Fibroblast of peridontal ligament (primary cell): Measurements from ENCODE around the gene INIP.
A peak's percentile ranks its signal among the peaks of the same experiment; 100 is the strongest.
"Not testable (repeated sequence)": the region's sequence is repeated elsewhere in the genome, so short reads cannot be mapped to it uniquely, and the experiment has no call there.

Source experiments
- DNase-seq: peaks from one replicate; pipeline ENCODE4 v3.0.0-alpha.2; 2010; ENCODE audit errors: extremely low read depth

INIP gene

GRCh38 chr9:112743216-112743836 lies 25.4 kb upstream of the INIP start:
- DNase-seq = no peak

DNA sequence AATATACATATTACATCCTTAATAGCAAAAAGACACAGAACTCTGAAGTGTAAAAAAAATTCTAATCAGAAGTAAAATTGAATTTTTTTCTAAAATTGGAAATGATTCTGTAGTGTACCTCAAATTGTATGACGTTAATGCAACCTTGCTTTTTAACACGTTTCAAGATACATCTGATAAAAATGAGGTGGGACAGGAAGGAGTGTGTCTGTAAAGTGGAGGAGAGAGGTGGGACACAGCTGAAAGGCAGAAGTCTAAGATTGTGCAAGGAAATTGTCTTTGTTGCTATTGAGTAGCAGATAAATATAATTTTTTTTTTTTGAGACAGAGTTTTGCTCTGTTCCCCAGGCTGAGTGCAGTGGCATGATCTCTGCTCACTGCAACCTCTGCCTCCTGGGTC lies 17.0 kb upstream of the INIP start:
- no peak for DNase-seq

DNA sequence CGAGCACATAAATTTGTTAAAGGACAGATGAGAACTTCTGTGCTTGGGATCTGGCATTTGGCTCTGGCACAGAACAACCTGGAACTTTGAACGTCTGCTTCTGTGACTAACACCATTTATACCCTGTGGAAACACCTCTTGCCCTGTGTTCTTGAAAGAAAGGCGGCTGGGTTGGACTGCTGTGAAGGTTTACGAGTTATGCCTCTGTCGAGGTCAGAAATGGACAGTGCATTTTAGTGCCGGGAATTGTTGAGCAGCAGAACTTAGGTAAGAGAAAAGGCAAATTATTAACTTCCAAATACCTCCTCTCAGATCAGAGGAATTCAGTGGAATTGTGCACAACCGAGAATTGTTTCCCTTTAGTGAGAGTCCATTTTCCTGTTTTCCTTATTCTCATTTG lies 14.1 kb upstream of the INIP start:
- no peak for DNase-seq

- DNase-seq = no peak
Observed at GRCh38 chr9:112728401-112728800, 10.5 kb upstream of the INIP start.

DNA sequence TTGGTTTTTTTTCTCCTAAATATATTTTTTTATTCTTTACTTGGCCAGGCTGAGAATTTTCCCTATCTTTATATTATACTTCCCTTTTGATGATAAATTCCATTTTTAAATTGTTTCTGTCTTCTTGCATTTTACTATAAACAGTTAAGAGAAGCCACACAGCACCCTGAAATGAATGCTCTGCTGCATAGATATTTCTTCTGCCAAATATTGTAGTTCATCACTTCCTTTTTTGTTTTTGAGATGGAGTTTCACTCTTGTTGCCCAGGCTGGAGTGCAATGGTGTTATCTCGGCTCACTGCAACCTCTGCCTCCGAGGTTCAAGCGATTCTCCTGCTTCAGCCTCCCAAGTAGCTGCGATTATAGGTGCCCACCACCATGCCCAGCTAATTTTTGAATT lies 8.5 kb upstream of the INIP start:
- no peak for DNase-seq

- no peak for DNase-seq
Observed at GRCh38 chr9:112725961-112726360, 8.0 kb upstream of the INIP start.

GRCh38 chr9:112722749-112723148 lies 4.8 kb upstream of the INIP start:
- not testable (repeated sequence) for DNase-seq

DNA sequence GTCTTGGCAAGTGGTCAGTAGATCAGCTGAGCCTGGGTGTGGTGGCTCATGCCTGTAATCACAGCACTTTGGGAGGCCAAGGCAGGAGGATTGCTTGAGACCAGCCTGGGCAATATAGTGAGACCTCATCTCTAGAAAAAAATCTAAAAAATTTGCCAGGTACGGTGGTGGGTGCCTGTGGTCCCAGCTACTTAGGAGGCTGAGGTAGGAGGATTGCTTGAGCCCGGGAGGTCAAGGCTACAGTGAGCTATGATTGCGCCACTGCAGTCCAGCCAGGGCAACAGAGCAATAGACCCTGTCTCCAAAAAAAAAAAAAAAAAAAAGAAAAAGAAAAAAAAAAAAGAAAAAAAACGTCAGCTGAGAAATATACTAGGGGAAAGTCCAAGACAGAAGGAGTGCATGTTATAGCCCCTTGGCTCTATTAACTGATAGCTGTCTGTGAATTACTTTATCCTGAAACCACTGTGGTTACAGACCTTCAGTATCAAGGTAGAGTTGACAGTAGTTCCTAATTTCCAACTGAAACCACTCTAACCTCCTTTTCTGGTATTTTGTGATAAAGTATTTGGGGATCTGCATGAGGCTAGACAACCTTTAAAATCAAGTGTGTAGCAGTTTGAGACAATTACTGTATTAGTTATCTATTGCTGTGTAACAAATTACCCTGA lies 2.3 kb upstream of the INIP start:
- no peak for DNase-seq

- peak; percentile 23 for DNase-seq
Observed at GRCh38 chr9:112719696-112720095, 1.8 kb upstream of the INIP start.

GRCh38 chr9:112719241-112719691 lies 1.3 kb upstream of the INIP start:
- DNase-seq = peak; percentile 90

- no peak for DNase-seq
Observed at GRCh38 chr9:112712678-112713077, 5.2 kb downstream of the INIP start.

- DNase-seq = peak; percentile 73
Observed at GRCh38 chr9:112711050-112711689, 6.7 kb downstream of the INIP start.

DNA sequence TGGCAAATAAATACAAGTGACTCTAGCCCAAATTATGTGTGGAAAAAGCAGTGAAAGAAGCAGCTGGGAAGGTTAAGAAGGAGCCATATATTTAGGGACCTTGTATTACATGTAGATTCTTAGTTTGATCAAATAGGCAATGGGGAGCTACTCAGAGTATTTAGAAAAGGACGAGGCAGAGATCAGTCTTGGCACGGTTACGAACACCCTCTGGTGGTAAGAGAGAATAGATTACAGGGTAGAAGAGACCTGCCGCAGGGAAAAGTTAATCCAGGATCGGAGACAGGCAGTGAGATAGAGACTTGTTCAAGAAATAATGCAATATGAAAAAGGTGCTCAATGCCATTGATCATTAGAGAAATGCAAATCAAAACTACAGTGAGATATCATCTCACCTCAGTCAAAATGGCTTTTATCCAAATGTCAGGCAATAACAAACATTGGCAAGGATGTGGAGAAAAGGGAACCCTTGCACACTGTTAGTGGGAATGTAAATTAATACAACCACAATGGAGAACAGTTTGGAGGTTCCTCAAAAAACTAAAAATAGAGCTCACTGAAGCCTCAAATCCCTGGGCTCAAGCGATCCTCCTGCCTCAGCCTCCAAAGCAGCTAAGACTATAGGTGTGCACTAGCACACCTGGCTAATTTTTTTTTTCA lies 12.0 kb downstream of the INIP start:
- DNase-seq = peak; percentile 72

- no peak for DNase-seq
Observed at GRCh38 chr9:112703304-112703703, 14.6 kb downstream of the INIP start.

DNA sequence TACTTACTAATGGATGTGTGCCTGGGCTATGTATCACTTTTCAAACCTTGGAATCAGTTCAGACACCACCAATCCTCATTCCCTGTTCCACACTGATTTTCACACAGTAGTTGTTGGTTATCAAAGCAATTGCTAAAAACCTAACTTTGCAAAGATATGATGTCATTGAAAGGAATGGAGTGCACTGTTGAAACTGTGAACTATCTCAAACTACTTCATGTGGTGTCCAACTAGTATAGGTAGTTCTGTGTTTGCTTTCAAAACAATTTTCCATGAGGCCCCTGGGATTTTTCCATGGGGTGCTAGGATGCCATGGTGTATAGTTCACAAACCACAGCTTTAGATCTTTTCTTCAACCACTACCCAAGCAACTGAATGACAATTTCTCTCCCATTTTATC lies 17.8 kb downstream of the INIP start:
- DNase-seq = peak; percentile 13

GRCh38 chr9:112699230-112699629 lies 18.7 kb downstream of the INIP start:
- no peak for DNase-seq

DNA sequence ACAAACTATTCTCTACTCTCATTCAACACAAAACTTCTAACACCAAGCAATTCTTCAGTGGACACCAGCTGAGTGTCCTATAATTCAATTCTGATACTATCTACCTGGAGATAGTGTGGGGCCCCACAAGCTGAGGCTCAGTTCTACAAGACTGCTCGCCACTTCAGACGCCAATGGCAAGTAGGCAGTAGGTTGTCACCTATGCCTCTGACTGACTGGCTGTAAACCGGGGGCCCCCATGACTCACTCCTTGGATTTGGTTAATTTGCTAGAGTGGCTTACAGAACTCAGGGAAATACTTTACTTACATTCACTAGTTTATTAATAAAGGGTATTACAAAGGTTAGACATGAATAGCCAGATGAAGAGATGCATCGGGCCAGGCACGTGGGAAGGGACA lies 21.5 kb downstream of the INIP start:
- no peak for DNase-seq

- DNase-seq = peak; percentile 35
Observed at GRCh38 chr9:112694706-112695555, 23.0 kb downstream of the INIP start.

DNA sequence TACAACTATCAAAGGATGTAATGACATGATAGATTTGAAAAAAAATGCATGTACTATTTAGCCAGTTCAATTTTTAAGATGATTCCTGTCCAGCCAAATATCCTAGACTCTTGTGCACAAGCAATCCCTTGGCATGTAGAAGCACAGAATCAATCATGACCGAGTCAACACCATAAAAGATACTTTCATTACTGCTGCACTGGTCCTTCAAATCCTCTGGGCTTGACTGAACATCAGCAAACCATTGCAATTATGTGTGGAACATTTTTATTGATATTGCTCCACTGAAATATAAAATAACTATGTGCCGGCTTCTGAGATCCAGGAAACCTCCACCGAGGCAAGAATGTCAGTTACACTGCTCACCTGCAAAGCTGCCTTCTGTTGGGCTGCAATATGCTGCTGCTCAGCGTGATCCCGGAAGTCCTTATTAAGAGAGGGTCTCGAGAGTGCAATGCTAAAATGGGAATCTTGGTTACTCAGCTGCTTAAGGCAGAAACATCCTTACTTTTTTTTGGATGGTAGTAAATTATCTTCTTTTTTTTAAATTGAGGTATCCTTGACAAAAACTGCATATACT lies 28.7 kb downstream of the INIP start:
- no peak for DNase-seq

DNA sequence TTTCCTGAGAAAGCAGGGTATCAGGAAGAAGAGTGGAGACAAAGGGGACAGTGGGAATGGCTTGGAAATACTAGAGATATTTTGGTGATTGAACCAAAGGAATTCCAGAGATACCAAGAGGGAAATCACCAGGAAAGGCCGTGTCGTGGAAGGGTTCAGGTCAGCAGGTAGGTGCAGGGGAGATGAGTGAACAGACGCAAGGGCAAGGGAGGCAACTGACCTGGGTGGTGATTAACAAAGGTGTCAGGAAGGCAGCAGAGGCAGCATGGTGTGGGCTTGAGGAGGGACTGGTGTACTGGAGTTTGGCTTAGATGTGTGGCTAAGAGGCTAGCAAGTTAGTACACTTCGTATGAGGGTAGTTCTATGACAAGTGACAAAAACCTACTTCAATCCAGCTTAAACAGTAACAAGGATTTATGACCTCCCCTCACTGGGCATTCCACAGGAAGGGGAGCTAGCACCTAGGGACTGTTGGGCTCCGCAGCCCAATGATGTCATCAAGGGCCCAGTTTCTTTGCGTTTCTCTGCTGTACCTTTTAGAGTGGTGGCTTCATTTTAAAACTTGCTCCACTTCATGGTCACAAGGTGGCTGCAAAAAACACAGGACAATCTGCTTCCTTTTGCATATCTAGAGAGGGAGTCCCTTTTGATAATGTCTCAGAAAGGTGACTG lies 37.0 kb downstream of the INIP start:
- no peak for DNase-seq

DNA sequence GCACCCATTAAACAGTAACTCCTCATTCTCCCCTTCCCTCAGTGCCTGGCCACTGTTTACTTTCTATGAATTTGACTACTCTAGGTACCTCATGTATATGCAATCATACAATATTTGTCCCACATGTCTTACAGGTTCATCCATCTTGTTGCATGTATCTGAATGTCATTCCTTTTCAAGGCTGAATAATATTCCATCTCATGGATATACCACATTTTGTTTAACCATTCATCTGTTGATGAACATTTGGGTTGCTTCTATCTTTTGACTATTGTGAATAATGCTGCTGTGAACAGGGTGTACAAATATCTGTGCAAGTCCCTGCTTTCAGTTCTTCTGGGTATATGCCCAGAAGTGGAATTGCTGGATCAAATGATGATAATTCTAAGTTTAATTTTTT lies 40.9 kb downstream of the INIP start:
- no peak for DNase-seq
